GM10266 (cell line): ENCODE data around the gene AHCYL1.

Source experiments
- DNase-seq: peaks from one replicate; pipeline ENCODE4 v3.0.0; 2012; ENCODE audit errors: extremely low spot score
- TF ChIP-seq, protein P1 (sequence below): IDR thresholded peaks from 2 replicates; pipeline ENCODE4 v1.5.1; 2012; ENCODE audit warnings: mild to moderate bottlenecking, low read depth; ENCODE audit not compliant: control insufficient read depth, insufficient read depth; ENCODE audit errors: missing control alignments

The AHCYL1 gene

DNA sequence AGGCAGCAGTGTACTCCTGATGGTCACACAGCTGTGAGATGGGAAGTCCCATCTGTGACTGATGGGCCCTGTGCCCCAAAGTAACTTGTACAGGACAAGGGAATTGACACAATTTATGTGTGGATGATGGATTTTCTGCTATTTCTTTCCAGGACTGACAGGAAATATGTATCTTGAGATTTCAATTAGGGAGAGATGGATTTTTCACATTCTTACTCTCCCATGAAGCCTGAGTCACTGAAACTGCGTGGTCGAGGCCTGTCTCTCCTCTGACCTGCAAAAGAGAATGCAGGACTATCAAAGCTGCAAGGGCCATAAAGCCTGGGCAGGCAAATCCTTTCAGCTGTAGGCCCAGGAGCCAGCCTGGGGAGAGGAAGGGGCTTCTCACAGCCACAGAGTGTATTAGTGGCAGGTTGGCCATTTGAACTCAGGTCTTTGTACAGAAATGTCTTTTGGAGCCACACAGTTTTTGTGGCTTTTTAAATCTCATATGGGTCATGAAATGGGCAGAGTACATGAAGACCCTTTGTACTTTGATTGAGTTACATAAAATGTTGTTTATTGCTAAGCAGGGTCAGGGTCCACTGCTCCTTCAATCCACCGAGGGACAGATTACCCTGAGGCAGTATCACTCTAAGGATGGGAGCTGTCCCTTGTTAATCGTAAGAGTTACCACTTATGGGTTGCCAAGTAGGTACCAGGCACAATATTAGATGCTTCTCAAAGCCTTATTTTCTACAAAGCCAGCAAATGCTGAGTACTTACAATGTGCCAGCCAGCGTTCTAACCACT lies 71.1 kb downstream of the AHCYL1 start:
- TF ChIP-seq, protein P1, sequence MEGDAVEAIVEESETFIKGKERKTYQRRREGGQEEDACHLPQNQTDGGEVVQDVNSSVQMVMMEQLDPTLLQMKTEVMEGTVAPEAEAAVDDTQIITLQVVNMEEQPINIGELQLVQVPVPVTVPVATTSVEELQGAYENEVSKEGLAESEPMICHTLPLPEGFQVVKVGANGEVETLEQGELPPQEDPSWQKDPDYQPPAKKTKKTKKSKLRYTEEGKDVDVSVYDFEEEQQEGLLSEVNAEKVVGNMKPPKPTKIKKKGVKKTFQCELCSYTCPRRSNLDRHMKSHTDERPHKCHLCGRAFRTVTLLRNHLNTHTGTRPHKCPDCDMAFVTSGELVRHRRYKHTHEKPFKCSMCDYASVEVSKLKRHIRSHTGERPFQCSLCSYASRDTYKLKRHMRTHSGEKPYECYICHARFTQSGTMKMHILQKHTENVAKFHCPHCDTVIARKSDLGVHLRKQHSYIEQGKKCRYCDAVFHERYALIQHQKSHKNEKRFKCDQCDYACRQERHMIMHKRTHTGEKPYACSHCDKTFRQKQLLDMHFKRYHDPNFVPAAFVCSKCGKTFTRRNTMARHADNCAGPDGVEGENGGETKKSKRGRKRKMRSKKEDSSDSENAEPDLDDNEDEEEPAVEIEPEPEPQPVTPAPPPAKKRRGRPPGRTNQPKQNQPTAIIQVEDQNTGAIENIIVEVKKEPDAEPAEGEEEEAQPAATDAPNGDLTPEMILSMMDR: no peak
- no peak for DNase-seq

DNA sequence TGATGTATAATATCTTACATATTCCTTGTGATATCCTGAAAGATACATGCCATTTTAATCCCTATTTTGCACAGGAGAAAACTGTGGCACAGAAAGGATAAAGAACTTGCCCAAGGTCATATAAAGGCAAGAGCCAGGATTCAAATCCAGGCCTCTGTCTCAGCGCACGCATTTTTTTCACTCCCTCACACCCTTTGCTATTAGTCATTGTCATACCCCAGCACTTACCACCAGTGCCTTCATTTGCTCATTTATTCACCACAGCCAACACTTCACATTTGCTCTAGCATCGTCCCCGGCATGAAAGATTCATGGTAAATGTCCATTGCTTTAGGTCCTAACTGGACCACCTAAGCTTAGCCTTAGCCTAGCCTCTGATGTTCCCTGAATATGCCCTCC lies 71.7 kb downstream of the AHCYL1 start:
- DNase-seq: no peak
- TF ChIP-seq, protein P1: no peak

DNA sequence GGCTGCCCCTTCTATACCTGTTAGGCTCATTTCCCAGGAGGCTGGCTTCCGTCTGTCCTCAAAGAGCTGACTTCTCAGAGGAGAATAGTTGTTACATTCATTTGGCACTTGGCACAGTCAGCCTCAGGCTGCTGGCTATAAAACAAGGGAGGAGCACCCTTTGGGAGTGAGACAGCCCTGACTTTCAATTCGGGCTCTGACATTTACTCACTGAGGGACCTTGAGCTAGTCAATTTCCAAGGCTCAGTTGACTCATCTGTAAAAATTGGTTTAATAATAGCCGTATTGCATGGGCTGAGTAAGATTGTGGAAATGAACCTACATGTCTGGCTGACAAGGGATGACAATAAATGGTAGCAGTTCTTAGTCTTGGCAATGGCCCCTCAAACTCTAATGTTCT lies 72.2 kb downstream of the AHCYL1 start:
- no peak for DNase-seq
- TF ChIP-seq, protein P1: no peak

DNA sequence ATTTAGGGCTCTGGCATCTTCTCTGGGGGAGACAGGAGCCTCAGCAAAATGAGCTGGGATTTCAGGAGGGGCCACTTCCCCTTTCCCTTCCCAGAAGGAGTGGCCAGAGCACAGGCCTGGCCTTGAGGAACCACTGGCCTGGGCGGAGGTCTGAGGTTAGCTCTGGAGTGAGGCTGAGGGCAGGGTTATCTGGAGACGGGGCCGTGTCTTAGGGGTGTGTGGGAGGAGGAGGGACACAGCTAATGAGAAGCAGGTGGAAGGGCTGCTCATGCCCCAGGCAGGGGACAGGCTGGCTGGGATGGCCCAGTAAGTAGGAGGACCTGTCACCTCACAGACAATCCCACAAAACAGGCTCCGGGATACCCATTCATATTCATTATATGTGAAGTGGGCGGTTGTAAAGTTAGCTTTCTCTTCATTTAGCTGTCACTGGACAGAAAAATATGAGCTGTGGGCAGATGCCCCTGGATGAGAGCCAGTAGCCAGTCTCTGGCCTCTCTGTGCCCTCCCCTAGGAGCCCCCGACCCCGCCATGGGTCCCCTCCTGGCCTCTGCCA lies 73.5 kb downstream of the AHCYL1 start:
- DNase-seq: no peak
- TF ChIP-seq, protein P1: no peak

DNA sequence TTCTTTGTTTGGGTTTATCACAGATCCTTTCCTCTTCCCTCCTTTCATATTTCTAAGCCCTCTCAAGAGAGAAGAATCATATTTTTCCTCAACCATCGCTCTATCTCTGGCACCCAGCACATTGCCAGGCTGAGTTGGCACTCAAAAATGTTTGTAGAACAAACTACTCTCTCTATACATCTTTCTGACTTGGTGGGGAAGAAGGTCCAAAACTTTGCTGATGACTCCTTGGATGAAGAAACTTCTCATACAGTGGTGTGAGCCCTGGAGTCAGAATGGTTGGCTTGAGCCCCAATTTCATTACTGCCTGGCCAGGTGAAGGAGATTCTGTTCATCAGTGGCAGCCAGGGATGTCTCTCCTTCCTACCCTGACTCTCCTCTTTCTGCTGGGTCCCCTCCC lies 74.0 kb downstream of the AHCYL1 start:
- TF ChIP-seq, protein P1: no peak
- DNase-seq: no peak

DNA sequence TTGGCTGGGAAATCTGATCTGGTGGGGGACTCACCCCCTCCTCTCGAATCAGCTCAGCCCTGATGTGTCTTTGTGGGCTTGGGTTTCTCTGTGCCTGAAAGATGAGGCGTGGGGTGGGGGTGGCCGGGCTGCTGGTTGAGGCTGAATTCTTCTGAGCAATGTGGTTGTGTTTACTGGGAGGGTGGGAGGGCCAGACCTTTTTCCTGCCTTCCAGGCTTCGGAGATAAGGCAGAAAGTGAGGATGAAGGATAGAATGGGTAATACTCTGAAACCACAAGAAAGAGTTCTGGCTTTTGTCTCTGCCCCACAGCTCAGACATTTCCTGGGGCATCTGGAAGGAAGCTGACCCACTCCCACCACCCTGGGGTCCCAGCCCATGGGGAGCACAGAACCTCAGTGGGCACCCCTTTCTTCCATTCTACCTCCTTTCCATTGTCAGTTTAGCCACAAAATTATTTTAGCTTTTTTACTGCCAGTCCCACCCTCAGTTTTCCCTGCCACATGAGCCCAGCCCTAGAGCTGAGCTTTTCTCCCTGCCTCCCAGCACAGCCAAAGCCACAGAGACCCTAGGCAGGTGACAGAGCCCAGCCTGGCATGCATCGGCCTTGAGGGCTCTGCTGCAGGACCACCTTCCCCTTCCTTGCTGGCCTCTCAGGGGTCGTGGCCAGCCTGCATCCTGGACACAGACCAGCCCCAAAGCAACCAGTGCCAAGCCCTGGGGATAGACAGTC lies 74.7 kb downstream of the AHCYL1 start:
- TF ChIP-seq, protein P1: no peak
- no peak for DNase-seq
